Adipose tissue (tissue), 3 donors: ENCODE measurements around the gene DFFB. TPM values are rescaled to one million over a fixed set of nuclear protein-coding genes. Genes with fewer than 3 reads are reported as not detected.
"Not testable (repeated sequence)": the region's sequence is repeated elsewhere in the genome, so short reads cannot be mapped to it uniquely, and the experiment has no call there.

ENCODE experiments used
- H3K27ac ChIP-seq: one replicate; pipeline ENCODE4 v1.5.1; 2013; ENCODE audit warnings: low read depth, low read length
- WGBS, 3 donors: extraction: QIAGEN DNeasy Blood & Tissue Kit; methylation state at CpG; one replicate each; pipeline ENCODE4 v1.1.7; 2013; 5-methylcytosine and 5-hydroxymethylcytosine counted together
- polyA plus RNA-seq, 3 donors: library from polyadenylated mRNA; stranded (reverse); fragments of 200-250 nt; gene quantifications; one replicate each; pipeline ENCODE4 v1.2.3, GENCODE V29; 2013
- donor health status: healthy with polysubstance abuse.
- donor health status: Bipolar disorder and iron deficiency.
- donor health status: healthy.

The DFFB gene, protein sequence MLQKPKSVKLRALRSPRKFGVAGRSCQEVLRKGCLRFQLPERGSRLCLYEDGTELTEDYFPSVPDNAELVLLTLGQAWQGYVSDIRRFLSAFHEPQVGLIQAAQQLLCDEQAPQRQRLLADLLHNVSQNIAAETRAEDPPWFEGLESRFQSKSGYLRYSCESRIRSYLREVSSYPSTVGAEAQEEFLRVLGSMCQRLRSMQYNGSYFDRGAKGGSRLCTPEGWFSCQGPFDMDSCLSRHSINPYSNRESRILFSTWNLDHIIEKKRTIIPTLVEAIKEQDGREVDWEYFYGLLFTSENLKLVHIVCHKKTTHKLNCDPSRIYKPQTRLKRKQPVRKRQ
- 1 to 10 TPM; 3.1 to 4.4 (median 4.3) TPM for polyA plus RNA-seq

DNA sequence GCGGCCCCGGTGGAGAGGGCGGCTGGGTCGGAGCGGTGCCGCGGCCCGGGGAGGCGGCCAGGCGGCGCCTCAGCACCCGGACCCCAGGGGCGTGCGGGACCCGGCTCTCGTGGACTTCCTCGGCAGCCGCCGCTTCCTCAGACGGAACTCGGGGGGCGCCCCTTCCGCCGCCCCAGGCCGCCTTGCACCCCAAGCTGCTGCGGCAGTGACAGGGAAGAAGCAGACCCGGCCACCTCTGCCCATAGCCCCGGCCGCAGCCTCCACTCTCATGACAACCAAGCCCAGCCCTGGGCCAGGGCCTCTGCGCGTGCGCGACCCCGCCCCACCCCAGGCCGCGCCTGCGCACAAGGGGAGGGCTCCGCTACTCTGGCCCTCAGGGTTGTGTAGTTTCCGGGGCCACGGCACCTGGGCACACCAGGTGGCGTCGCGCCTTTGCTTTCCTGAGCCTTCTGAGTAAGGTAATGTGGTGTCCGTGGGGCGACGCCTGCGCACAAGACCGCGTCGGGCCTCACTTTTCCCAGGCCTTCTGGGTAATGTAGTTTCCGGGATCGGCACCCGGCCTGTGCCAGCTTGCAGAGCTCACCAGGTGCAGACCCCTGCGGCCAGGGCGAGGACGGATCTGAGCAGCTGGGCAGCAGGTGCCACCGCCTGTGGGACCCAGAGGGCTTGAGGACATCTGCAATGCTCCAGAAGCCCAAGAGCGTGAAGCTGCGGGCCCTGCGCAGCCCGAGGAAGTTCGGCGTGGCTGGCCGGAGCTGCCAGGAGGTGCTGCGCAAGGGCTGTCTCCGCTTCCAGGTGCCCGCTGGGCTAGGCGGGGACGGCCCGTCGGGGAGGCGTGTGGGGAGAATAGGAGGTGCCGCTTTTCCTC is at the start of gene DFFB, which contains the start of gene CEP104:
Gene DFFB, plus strand, starts transcription at position 554 of the 868 bp plus-strand sequence. Its CDS starts 128 bp downstream, at position 682.
Gene CEP104, minus strand, starts transcription at position 289 of the 868 bp plus-strand sequence. CDS start 4,804 bp downstream, outside the sequence.
- WGBS, 3 donors: 1% methylated on average over 69 to 73 of the region's 73 CpGs
- no peak within 1 kb of the TSS for H3K27ac ChIP-seq

DNA sequence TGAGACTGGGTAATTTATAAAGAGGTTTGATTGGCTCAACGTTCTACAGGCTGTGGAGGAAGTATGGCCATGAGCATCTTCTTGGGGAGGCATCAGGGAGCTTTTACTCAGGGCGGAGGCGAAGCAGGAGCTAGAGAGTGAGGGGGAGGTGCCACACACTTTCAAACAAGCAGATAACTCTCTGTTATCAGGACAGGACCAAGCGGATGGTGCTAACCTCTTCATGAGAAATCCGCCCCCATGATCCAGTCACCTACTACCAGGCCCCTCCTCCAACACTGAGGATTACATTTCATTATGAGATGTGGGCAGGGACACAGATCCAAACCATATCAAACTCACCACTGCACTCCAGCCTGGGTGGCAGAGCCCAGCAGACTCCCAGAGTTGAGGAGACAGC is 49.5 kb upstream of the DFFB start:
- no peak overlapping the region for H3K27ac ChIP-seq
- 73 to 76% (median 76%) methylated on average over 5 of the region's 5 CpGs for WGBS, 3 donors

DNA sequence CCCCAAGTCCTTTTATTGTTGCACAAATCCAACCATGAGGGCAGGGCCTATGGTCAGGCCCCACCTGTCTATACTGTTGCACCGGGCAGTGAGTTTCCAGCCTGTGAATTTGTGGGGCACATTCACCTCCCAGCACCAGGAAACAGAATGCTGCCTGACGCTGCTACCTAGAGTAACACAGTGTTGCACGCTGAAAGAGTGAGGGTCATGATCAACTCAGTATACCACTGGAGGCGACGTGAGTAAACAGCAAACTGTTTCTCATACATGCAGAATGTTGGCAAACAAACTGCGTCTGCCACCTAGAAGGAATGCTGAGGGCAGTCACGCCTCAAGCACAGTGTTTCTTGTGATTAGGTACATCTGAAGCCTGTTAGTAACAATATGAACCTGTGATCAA is 47.6 kb upstream of the DFFB start:
- 58 to 77% (median 71%) methylated on average over 7 of the region's 7 CpGs for WGBS, 3 donors
- no peak overlapping the region for H3K27ac ChIP-seq

DNA sequence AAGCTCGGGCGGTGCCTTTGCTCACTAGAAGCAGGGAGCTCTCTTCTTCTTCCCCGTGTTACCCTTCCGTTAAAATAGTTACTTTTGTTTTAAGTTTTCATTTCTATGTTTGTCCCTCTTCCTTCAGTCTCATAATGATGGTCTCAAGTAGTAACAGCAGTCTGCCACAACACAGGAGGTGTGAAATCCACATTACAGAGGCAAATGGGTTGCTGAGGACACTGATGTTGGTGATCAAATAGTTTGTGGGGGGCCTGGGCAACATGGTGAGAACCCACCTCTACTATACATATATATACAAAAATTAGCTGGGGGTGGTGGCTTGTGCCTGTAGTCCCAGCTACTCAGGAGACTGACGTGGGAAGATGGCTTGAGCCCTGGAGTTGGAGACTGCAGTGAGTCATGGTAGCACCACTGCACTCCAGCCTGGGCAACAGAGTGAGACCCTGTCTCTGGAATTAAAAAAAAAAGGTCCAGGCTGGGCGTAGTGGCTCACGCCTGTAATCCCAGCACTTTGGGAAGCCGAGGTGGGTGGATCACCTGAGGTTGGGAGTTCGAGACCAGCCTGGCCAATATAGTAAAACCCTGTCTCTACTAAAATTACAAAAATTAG is 47.0 kb upstream of the DFFB start:
- not testable (repeated sequence) for H3K27ac ChIP-seq
- 76 to 85% (median 81%) methylated on average over 9 of the region's 9 CpGs for WGBS, 3 donors

DNA sequence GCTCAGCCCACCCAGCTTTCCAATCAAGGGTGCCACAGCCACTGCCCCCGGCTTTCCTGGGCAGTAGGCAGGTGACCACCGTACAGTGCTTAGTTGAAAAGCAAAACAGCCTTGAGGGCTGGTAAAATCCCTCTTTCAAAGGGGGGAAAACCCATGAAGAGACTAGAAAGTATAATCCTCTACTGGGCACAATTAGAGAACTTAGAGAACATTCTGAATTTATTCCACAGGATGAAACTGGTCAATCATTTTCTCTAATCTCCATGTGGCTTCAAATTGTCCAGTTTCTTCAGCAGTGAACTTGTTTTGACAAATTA is 45.7 kb upstream of the DFFB start:
- WGBS, 3 donors: 38 to 56% (median 53%) methylated on average over 2 of the region's 2 CpGs
- no peak overlapping the region for H3K27ac ChIP-seq

DNA sequence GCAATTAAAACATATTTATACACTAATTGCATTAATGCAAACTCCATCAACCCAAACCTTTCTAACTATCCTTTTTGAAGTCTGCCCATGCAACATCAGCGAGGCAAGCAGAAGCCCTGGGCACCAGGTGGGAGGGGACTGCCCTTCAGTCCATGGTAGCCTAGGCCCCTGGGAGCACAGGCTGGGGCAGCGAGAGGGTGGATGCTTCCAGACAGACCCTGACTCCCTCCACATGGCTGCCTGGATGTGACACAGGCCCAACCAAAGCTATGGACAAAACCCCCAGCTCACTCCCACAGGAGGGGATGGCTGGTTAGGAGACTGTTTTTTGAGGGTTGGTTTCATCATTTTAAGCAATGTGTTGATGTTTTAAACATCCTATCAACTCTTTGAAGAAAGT is 43.2 kb upstream of the DFFB start:
- WGBS, 3 donors: 93 to 100% (median 94%) methylated on average over 2 of the region's 2 CpGs
- no peak overlapping the region for H3K27ac ChIP-seq

DNA sequence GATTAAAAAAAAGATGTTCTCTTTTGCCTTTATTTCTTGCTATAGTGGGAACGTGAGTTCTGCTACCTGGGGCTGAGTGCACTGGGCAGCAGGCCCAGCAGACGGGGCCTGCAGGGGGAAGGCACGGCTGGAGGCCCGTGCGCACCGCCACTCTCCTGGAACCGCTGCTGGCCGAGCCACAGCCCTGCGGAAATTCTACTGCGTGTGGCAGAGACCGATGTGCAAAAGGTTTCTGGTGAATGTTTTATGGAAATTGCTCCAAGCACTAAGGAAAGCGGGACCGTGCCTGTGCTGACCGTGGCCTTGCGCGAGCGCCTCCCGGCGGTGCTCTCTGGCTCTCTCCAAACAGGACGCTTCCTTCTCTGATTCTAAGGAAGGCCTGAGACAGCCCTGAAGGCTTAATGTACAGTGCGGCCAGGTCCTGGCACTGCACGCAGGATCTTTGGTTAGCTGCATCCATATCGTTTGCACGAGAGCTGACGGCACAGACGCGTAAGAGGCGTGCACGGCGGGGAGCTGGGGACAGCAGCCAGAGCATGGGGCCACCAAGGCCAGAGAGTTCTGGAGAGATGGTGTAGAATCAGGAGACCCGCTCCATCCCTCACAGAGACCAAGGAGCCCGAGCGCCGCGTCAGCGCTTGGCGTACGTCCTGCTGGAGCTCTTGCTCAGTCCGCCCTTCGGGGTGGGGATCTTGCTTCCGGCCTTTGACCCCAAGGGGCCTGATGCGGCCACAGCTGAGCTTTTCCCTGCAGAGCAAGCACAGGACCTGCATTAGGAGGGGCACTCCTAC is 42.3 kb upstream of the DFFB start:
- H3K27ac ChIP-seq: no peak overlapping the region
- WGBS, 3 donors: 87 to 93% (median 91%) methylated on average over 42 of the region's 42 CpGs

DNA sequence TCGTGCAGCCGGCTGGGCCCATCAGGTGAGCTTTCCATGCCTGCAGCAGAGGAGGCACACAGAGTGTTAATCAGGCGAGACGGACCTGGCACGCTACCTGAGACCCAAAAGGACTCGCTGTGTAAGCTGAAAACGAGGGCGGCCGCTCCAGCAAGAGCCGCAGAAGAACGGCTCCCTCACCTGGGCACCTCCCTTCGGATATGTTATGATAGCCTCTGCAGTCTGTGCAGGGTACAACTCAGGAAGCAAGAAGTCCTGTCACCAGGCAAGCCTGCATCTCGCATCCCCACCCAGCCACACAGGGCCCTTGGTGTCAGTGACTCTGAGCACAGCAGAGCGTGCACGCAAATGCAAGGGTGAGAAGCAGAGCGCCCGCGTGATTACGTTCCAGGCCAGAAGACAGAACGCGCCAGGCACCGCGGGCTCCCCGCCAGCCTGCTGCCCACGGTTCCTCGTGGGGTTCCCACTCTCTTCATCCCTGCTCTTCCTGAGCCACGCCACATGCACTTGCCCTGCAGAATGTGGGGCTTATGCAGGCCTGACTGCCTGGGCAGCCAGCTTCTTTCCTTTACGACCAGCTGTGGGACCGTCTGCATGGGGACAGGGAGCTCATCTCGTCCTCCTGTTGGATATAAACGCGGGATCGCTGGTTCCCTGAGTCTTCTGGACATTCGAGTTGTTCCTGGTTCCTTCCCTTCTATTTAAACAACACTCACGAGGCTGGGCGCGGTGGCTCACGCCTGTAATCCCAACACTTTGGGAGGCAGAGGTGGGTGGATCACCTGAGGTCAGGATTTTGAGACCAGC is 40.7 kb upstream of the DFFB start:
- WGBS, 3 donors: 91 to 93% (median 92%) methylated on average over 35 to 38 of the region's 38 CpGs
- no peak overlapping the region for H3K27ac ChIP-seq

DNA sequence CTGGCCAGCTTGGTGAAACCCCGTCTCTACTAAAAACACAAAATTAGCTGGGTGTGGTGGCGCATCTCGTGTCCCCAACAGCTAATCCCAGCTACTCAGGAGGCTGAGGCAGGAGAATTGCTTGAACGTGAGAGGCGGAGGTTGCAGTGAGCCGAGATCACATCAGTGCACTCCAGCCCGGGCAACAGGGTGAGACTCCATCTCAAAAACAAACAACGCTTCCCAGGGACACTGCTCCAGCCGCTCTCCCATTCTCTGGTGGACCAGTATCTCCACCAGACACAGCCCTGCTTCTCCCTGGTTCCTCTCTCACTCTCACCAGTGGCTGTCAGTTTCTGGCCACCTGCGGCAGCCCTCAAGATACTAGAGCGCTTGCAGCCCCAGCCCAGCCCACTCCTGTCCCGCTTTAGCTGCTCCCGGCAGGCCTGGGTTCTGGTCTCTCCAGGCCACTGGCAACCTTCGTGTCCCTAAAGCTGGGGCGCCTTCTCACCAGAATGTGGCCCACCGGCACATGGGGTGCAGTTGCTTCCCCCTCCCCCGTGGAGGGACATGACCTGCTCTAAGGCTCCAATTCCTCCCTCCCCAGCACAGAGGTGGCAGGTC is 40.0 kb upstream of the DFFB start:
- WGBS, 3 donors: 92 to 96% (median 94%) methylated on average over 17 of the region's 17 CpGs
- no peak overlapping the region for H3K27ac ChIP-seq

DNA sequence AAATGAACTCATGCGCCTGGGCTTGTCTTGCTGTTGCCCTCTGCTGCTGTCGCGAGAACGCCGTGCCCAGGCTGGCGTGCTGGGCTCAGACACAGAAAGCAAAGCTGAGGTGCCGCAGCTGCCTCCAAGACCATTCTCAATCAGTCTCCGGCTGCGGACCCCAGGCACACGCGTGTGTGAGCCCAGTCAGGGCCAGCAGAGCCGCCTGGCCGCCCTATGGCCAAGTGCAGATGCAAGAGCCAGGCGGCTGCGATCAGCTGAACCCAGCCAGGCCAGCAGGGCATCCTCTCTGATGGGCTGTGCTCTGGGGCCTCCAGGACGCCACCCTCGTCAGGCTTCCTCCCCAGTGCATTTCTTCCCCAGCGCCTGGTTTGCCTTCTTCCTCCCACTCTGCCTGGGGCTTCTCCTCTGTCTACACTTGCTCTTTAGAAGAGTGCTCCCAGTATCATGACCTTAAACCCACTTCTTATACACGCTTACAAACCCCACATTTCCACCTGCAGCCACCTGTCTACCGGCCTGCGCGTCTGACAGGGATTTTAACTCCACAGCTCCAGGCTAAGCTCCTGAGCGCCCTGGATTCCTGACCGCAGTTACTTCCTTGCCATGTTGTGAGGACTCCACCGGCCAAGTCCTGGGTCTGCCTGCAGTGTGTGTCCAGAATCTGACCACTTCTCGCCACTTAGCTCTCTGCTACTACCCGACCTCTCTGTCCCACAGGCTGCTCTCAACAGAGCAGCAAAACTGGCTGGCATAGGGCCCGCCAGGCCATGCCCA is 39.3 kb upstream of the DFFB start:
- WGBS, 3 donors: 91 to 95% (median 95%) methylated on average over 26 to 28 of the region's 28 CpGs
- no peak overlapping the region for H3K27ac ChIP-seq

DNA sequence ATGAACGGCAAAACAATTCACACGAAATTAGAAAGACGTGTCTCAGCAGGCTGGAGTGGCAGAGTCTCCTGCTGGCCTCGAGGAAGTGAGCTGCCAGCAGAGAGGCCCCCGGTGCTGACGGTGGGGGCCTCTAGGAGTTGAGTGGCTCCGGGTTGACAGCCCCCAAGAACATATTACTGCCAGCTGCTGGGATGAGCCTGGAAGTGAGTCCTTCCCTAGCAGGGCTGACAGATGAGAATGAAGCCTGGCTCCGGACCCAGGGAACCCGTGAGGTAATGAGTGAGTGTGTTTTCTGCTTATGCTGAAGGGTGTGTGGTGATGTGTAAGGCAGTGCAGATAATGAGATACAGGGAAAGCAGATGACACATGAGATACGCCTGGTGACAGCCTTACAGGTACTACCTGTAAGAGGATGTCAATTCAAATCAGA is 37.5 kb upstream of the DFFB start:
- WGBS, 3 donors: 75 to 78% (median 78%) methylated on average over 10 of the region's 10 CpGs
- no peak overlapping the region for H3K27ac ChIP-seq

DNA sequence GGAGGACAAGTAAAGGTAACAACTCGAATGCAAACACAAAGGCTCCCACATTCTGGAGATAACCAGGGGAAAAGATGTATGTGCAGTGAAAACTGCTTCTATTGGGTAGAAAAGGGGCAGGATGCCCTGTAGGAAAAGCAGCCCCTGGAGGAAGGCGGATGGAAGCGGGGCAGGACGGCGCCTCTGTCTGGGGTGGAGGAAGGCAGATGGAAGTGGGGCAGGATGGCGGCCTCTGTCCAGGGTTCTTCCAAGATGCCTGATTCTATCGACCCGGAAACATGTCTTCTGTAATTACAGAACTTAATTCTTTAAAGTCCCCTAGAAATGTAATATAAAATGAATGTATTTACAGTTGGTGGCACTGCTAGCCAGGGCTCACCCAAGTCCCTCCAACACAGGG is 37.0 kb upstream of the DFFB start:
- no peak overlapping the region for H3K27ac ChIP-seq
- WGBS, 3 donors: 91 to 92% (median 91%) methylated on average over 8 of the region's 8 CpGs

DNA sequence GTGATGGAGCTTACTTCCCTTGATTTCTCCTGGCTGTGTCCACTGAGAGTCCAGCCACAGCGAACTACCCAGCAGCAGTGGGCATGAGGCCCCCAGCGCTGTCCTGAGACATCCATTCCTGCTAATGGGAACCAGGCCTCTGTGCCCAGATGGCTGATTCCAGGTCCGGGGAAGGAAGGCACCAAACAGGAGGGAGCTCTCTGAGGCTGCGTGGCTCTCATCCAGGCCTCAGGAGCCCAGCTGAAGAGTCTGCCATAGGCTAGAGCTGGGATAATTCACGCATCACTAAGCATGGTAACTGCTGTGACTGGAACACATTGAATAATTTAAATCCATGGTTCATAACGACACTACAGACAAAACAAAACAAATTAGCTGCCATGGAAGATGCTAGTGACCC is 36.3 kb upstream of the DFFB start:
- no peak overlapping the region for H3K27ac ChIP-seq
- 90 to 94% (median 91%) methylated on average over 6 of the region's 6 CpGs for WGBS, 3 donors

DNA sequence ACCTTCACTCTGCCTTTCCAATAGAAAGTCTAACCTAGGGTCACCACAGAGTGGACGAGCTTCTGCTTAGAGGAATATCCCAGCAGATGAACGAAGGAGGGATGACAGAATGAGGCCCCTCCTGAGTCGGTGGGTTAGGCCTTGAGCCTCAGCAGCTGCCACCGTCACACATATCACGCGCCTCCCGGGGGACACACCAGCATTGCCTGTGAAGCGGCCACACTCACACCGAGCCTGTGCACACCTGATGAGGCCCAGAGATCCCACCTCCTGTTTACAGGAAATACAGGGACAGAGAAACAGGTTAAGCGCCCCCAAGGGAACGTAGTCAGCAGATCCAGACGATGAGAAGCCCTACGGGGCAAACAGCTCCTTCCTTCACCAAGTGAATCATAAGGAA is 35.8 kb upstream of the DFFB start:
- WGBS, 3 donors: 84 to 88% (median 87%) methylated on average over 13 of the region's 13 CpGs
- no peak overlapping the region for H3K27ac ChIP-seq

DNA sequence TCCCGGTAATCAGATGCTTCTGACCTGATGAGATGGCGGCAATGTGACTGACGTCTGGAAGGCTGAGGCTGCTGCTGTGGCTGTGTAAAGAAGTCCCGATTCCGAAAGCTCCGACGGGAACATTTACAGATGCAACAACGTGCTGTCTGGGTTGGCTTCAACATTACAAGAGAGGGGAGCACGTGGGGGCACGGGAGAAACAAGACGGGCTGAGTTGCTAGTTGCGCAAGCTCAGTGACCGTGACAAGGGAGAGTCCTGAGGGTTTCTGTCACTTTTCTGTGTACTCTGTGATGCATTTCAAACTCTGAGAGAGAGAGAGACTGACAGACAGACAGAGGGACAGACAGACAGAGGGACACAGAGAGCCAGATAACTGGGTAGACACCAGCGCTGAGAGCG is 35.4 kb upstream of the DFFB start:
- H3K27ac ChIP-seq: no peak overlapping the region
- WGBS, 3 donors: 85 to 94% (median 89%) methylated on average over 15 of the region's 15 CpGs

DNA sequence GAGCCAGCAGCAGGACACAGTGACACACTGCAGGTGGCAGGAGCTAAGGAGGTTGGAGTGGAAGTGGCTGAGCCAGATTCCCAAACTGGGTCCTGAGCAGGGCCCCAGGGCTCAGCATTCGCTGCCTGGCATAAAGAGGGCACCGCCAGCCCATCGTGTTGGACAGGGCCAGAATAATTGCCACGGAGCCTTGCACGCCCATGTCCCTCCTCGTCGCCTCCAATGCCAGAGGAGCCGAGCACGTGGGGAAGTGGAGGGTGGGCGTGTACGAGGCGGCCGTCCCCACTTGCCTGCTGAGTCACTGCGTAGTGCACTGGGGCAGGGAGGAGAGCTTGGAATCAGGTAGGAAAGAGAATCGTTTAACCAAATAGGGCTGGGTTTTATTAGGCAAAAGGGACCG is 34.9 kb upstream of the DFFB start:
- H3K27ac ChIP-seq: no peak overlapping the region
- WGBS, 3 donors: 76 to 91% (median 81%) methylated on average over 16 of the region's 16 CpGs

DNA sequence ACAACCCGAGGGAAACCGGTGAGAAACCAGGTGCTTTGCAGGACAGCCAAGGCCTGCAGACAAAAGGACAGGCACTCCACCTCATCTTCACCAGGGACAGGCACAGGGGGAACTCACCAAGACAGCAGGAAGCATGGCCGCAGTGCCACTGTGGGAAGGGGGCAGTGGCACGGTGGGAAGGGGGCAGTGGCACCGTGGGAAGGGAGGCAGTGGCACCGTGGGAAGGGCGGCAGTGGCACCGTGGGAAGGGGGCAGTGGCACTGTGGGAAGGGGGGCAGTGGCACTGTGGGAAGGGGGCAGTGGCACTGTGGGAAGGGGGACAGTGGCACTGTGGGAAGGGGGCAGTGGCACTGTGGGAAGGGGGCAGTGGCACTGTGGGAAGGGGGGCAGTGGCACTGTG is 32.6 kb upstream of the DFFB start:
- H3K27ac ChIP-seq: no peak overlapping the region
- 80 to 93% (median 88%) methylated on average over 8 of the region's 8 CpGs for WGBS, 3 donors
